Measurements from ENCODE around the gene CLCA2.

The CLCA2 gene

GRCh38 chr1:86441997-86442396, 18.0 kb downstream of the CLCA2 start:
- H3K4me3 ChIP-seq (ENCODE audit: low read depth, low read length) = no peak overlapping the region
- TF ChIP-seq, protein P1, sequence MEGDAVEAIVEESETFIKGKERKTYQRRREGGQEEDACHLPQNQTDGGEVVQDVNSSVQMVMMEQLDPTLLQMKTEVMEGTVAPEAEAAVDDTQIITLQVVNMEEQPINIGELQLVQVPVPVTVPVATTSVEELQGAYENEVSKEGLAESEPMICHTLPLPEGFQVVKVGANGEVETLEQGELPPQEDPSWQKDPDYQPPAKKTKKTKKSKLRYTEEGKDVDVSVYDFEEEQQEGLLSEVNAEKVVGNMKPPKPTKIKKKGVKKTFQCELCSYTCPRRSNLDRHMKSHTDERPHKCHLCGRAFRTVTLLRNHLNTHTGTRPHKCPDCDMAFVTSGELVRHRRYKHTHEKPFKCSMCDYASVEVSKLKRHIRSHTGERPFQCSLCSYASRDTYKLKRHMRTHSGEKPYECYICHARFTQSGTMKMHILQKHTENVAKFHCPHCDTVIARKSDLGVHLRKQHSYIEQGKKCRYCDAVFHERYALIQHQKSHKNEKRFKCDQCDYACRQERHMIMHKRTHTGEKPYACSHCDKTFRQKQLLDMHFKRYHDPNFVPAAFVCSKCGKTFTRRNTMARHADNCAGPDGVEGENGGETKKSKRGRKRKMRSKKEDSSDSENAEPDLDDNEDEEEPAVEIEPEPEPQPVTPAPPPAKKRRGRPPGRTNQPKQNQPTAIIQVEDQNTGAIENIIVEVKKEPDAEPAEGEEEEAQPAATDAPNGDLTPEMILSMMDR (IDR thresholded peaks at IDR 0.05; ENCODE audit: low read depth, low read length, missing control alignments) = no peak
- no peak for DNase-seq (ENCODE audit: low read depth)

- H3K4me3 ChIP-seq (ENCODE audit: low read depth, low read length) = no peak overlapping the region
- TF ChIP-seq, protein P1 (IDR thresholded peaks at IDR 0.05; ENCODE audit: low read depth, low read length, missing control alignments) = no peak
- DNase-seq (ENCODE audit: low read depth) = no peak
Observed at GRCh38 chr1:86445919-86446318, 21.9 kb downstream of the CLCA2 start.

DNA sequence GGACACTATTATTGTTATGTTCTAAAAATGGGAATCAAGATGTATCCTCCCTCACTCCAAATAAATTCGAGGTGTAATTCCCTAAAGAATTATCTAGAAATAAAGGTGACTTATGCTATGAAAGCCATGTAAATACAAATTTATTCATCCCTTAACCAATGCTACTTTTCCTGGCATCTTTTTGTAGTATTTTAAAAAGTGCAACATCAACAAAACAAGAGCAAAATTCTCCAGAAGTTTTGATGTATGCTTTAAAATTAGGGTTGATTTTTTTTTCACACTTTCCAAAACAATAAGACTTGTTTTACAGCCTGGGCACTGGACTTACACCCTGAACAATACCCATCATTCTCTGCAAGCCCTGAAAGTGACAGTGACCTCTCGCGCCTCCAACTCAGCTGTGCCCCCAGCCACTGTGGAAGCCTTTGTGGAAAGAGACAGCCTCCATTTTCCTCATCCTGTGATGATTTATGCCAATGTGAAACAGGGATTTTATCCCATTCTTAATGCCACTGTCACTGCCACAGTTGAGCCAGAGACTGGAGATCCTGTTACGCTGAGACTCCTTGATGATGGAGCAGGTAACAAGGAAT, 23.3 kb downstream of the CLCA2 start:
- H3K4me3 ChIP-seq (ENCODE audit: low read depth, low read length) = no peak overlapping the region
- TF ChIP-seq, protein P1 (IDR thresholded peaks at IDR 0.05; ENCODE audit: low read depth, low read length, missing control alignments) = no peak
- no peak for DNase-seq (ENCODE audit: low read depth)

GRCh38 chr1:86448670-86449069, 24.7 kb downstream of the CLCA2 start:
- DNase-seq (ENCODE audit: low read depth) = no peak
- H3K4me3 ChIP-seq (ENCODE audit: low read depth, low read length) = no peak overlapping the region
- TF ChIP-seq, protein P1 (IDR thresholded peaks at IDR 0.05; ENCODE audit: low read depth, low read length, missing control alignments) = no peak

GRCh38 chr1:86449103-86449502, 25.1 kb downstream of the CLCA2 start:
- H3K4me3 ChIP-seq (ENCODE audit: low read depth, low read length) = no peak overlapping the region
- TF ChIP-seq, protein P1 (IDR thresholded peaks at IDR 0.05; ENCODE audit: low read depth, low read length, missing control alignments) = no peak
- no peak for DNase-seq (ENCODE audit: low read depth)

- DNase-seq (ENCODE audit: low read depth) = no peak
- TF ChIP-seq, protein P1 (IDR thresholded peaks at IDR 0.05; ENCODE audit: low read depth, low read length, missing control alignments) = no peak
- no peak overlapping the region for H3K4me3 ChIP-seq (ENCODE audit: low read depth, low read length)
Observed at GRCh38 chr1:86450847-86451246, 26.9 kb downstream of the CLCA2 start.

GRCh38 chr1:86453664-86454063, 29.7 kb downstream of the CLCA2 start:
- no peak overlapping the region for H3K4me3 ChIP-seq (ENCODE audit: low read depth, low read length)

More at GRCh38 chr1:86453664-86454063, 29.7 kb downstream of the CLCA2 start:
- TF ChIP-seq, protein P1 (IDR thresholded peaks at IDR 0.05; ENCODE audit: low read depth, low read length, missing control alignments) = no peak
- no peak for DNase-seq (ENCODE audit: low read depth)

Measured in GM12864 (cell line).